Measurements from ENCODE around the gene ZNF486. TPM values are rescaled to one million over a fixed set of nuclear protein-coding genes. Genes with fewer than 3 reads are reported as not detected.
"Not testable (repeated sequence)": the region's sequence is repeated elsewhere in the genome, so short reads cannot be mapped to it uniquely, and the experiment has no call there.

Gene ZNF486
- total RNA-seq: 1 to 10 TPM; 6.4 to 9.3 TPM
- polyA plus RNA-seq (ENCODE audit: insufficient read length in 6 of 6): 10 to 100 TPM; 21.7 to 32.9 (median 26.9) TPM
- long read RNA-seq, donor 1, transcript ZNF486-201 (4 exons, 3,837 nt): major isoform, 14 of 15 reads
- long read RNA-seq, donor 1, partial matches to known transcripts: 0 of 15 reads
- long read RNA-seq, donor 1, other reads (novel, unspliced or antisense): 0 of 15 reads
- long read RNA-seq, donor 2, transcript ZNF486-201 (4 exons, 3,837 nt): major isoform, 6 of 6 reads
- long read RNA-seq, donor 2, partial matches to known transcripts: 0 of 6 reads
- long read RNA-seq, donor 2, other reads (novel, unspliced or antisense): 0 of 6 reads
- long read RNA-seq, donor 3, transcript ZNF486-201 (4 exons, 3,837 nt): major isoform, 9 of 10 reads
- long read RNA-seq, donor 3, partial matches to known transcripts: 0 of 10 reads
- long read RNA-seq, donor 3, other reads (novel, unspliced or antisense): 0 of 10 reads
- long read RNA-seq, donor 4, partial matches to known transcripts: 0 of 2 reads
- long read RNA-seq, donor 4, other reads (novel, unspliced or antisense): 0 of 2 reads
- long read RNA-seq, donor 5, transcript ZNF486-201 (4 exons, 3,837 nt): major isoform, 19 of 41 reads
- long read RNA-seq, donor 5, partial matches to known transcripts: 16 of 41 reads
- long read RNA-seq, donor 5, other reads (novel, unspliced or antisense): 5 of 41 reads
- long read RNA-seq, donor 6, transcript ZNF486-201 (4 exons, 3,837 nt): major isoform, 5 of 5 reads
- long read RNA-seq, donor 6, partial matches to known transcripts: 0 of 5 reads
- long read RNA-seq, donor 6, other reads (novel, unspliced or antisense): 0 of 5 reads
- long read RNA-seq, donor 7, partial matches to known transcripts: 0 of 3 reads
- long read RNA-seq, donor 7, other reads (novel, unspliced or antisense): 0 of 3 reads
- long read RNA-seq, donor 8, transcript ZNF486-201 (4 exons, 3,837 nt): major isoform, 6 of 8 reads
- long read RNA-seq, donor 8, partial matches to known transcripts: 0 of 8 reads
- long read RNA-seq, donor 8, other reads (novel, unspliced or antisense): 0 of 8 reads
- long read RNA-seq, donor 9, partial matches to known transcripts: 0 of 1 reads
- long read RNA-seq, donor 9, other reads (novel, unspliced or antisense): 0 of 1 reads
- long read RNA-seq, donor 10, partial matches to known transcripts: 0 of 2 reads
- long read RNA-seq, donor 10, other reads (novel, unspliced or antisense): 1 of 2 reads
- long read RNA-seq, donor 11: 0 reads
- long read RNA-seq, donor 12, partial matches to known transcripts: 0 of 4 reads
- long read RNA-seq, donor 12, other reads (novel, unspliced or antisense): 0 of 4 reads

GRCh38 chr19:20167020-20167644 is at the start of gene ZNF486:
Gene ZNF486, plus strand, starts transcription at chr19:20167214. Its CDS starts 117 bp downstream, at chr19:20167331.
- Histone ChIP-seq H3K27me3 (no peaks in the 10 kb centered on the region), H3K9me3 (peaks cover 0 to 38% of the 10 kb centered on the region in 2 donors), H3K4me1 (peaks cover 0 to 20% of the 10 kb centered on the region in 2 donors), H3K4me3 (peak within 1 kb of the TSS; percentile 54 to 64), H3K36me3 (peaks cover 0 to 13% of the 10 kb centered on the region in 2 donors), H3K27ac (peak within 1 kb of the TSS; percentile 77 to 85)
- intact Hi-C loops (cut with DNase I): no loop called here
- DNase-seq (peak; percentile 85 to 97 (median 94)), ATAC-seq (peak; percentile 97)
- TF ChIP-seq, protein P1, sequence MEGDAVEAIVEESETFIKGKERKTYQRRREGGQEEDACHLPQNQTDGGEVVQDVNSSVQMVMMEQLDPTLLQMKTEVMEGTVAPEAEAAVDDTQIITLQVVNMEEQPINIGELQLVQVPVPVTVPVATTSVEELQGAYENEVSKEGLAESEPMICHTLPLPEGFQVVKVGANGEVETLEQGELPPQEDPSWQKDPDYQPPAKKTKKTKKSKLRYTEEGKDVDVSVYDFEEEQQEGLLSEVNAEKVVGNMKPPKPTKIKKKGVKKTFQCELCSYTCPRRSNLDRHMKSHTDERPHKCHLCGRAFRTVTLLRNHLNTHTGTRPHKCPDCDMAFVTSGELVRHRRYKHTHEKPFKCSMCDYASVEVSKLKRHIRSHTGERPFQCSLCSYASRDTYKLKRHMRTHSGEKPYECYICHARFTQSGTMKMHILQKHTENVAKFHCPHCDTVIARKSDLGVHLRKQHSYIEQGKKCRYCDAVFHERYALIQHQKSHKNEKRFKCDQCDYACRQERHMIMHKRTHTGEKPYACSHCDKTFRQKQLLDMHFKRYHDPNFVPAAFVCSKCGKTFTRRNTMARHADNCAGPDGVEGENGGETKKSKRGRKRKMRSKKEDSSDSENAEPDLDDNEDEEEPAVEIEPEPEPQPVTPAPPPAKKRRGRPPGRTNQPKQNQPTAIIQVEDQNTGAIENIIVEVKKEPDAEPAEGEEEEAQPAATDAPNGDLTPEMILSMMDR (IDR thresholded peaks at IDR 0.05): no peak

DNA sequence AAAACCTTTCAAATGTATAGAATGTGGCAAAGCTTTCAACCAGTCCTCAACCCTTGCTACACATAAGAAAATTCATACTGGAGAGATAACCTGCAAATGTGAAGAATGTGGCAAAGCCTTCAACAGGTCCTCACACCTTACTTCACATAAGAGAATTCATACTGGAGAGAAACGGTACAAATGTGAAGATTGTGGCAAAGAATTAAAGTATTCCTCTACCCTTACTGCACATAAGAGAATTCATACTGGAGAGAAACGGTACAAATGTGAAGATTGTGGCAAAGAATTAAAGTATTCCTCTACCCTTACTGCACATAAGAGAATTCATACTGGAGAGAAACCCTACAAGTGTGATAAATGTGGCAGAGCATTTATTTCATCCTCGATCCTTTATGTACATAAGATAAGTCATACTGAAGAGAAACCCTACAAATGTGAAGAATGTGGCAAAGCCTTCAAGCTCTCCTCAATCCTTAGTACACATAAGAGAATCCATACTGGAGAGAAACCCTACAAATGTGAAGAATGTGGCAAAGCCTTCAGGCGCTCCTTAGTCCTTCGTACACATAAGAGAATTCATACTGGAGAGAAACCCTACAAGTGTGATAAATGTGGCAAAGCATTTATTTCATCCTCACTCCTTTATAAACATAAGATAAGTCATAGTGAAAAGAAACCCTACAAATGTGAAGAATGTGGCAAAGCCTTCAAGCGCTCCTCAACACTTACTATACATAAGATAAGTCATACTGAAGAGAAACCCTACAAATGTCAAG is 48.8 kb upstream of the ZNF486 start:
- peaks cover 13 to 100% of the 10 kb centered on the region in 2 donors for H3K9me3 ChIP-seq
- H3K27ac ChIP-seq; intact Hi-C loops (cut with DNase I); DNase-seq; H3K4me1 ChIP-seq; H3K4me3 ChIP-seq; H3K27me3 ChIP-seq; ATAC-seq: not testable (repeated sequence)
- peaks cover 0 to 69% of the 10 kb centered on the region in 2 donors for H3K36me3 ChIP-seq

- TF ChIP-seq, protein P1 (IDR thresholded peaks at IDR 0.05): no peak
- no peak overlapping the region for H3K27ac ChIP-seq
- H3K27me3 ChIP-seq: no peaks in the 10 kb centered on the region
- peaks cover 6 to 100% of the 10 kb centered on the region in 2 donors for H3K9me3 ChIP-seq
- ATAC-seq (no peak), DNase-seq (peak in 1 of 4 donors; percentile 65)
- intact Hi-C loops (cut with DNase I): no loop called here
- H3K36me3 ChIP-seq: peaks cover 0 to 45% of the 10 kb centered on the region in 2 donors
- H3K4me3 ChIP-seq: no peak overlapping the region
- no peaks in the 10 kb centered on the region for H3K4me1 ChIP-seq
Observed at GRCh38 chr19:20124879-20125278, 42.1 kb upstream of the ZNF486 start.

DNA sequence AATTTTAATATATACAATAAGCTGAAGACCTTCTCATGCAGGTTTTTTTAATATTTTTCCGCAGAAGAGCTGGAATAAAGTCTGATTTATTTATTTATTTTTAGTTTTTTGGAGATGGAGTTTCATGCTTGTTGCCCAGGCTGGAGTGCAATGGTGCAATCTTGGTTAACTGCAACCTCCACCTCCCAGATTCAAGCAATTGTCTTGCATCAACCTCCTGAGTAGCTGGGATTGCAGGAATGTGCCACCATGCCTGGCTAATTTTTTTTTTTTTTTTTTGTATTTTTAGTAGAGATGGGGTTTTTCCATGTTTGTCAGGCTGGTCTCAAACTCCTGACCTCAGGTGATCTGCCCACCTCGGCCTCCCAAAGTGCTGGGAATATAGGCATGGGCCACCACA is 34.1 kb upstream of the ZNF486 start:
- H3K4me3 ChIP-seq, ATAC-seq: not testable (repeated sequence)

DNA sequence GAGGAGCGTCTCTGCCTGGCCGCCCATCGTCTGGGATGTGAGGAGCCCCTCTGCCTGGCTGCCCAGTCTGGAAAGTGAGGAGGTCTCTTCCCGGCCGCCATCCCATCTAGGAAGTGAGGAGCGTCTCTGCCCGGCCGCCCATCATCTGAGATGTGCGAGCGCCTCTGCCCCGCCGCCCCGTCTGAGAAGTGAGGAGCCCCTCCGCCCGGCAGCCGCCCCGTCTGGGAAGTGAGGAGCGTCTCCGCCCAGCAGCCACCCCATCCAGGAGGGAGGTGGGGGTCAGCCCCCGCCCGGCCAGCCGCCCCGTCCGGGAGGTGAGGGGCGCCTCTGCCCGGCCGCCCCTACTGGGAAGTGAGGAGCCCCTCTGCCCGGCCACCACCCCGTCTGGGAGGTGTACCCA is 29.3 kb upstream of the ZNF486 start:
- H3K36me3 ChIP-seq; DNase-seq; H3K4me3 ChIP-seq; H3K4me1 ChIP-seq; intact Hi-C loops (cut with DNase I); H3K27ac ChIP-seq; H3K27me3 ChIP-seq; ATAC-seq: not testable (repeated sequence)
- H3K9me3 ChIP-seq: peaks cover 0 to 88% of the 10 kb centered on the region in 2 donors

More for the DNA sequence above, 34.1 kb upstream of the ZNF486 start:
- intact Hi-C loops (cut with DNase I); H3K27ac ChIP-seq; H3K27me3 ChIP-seq; DNase-seq; H3K4me1 ChIP-seq: not testable (repeated sequence)
- peaks cover 0 to 10% of the 10 kb centered on the region in 2 donors for H3K36me3 ChIP-seq
- H3K9me3 ChIP-seq: peaks cover 0 to 98% of the 10 kb centered on the region in 2 donors

All from left lung (tissue), 14 donors.